T-helper 1 cell treated with Interleukin-12 subunit alpha and Interleukin-12 subunit beta and Interleukin-4 antibody, amounts not matched to agents 30 ng/mL and 1 ng/mL, for 36 hours (primary cell): Measurements from ENCODE around the gene STRADB. TPM values are rescaled to one million over a fixed set of nuclear protein-coding genes. Genes with fewer than 3 reads are reported as not detected.
"Not testable (repeated sequence)": the region's sequence is repeated elsewhere in the genome, so short reads cannot be mapped to it uniquely, and the experiment has no call there.

Experiments
- intact Hi-C: fragments of 100-400 bp; cut with micrococcal nuclease; formaldehyde crosslinking; loops from one replicate; pipeline ENCODE4 v1.15.1; 2024
- total RNA-seq: library from RNA; stranded (reverse); gene quantifications from 2 replicates; pipeline ENCODE4 v1.2.3, GENCODE V29; 2022

STRADB gene
- total RNA-seq, 1 donor from 2014 or later: 14.6 TPM

- intact Hi-C loops: no loop called here
These were observed 13.0 kb downstream of the STRADB start for GRCh38 chr2:201464547-201464946.

- intact Hi-C loops: no loop called here
These were observed 14.0 kb downstream of the STRADB start for GRCh38 chr2:201465524-201465971.

GRCh38 chr2:201466050-201466675, 14.6 kb downstream of the STRADB start:
- intact Hi-C loops: no loop called here

- intact Hi-C loops: no loop called here
These were observed 16.1 kb downstream of the STRADB start for GRCh38 chr2:201467666-201468065.

GRCh38 chr2:201470821-201471731, 19.5 kb downstream of the STRADB start:
- intact Hi-C loops: no loop called here

GRCh38 chr2:201471732-201472393, 20.3 kb downstream of the STRADB start:
- intact Hi-C loops: no loop called here

GRCh38 chr2:201472411-201472810, 20.9 kb downstream of the STRADB start:
- intact Hi-C loops: no loop called here

- intact Hi-C loops: no loop called here
These were observed 31.0 kb downstream of the STRADB start for GRCh38 chr2:201482543-201482942.

GRCh38 chr2:201483342-201483741, 31.8 kb downstream of the STRADB start:
- intact Hi-C loops: no loop called here

GRCh38 chr2:201483758-201484157, 32.2 kb downstream of the STRADB start:
- intact Hi-C loops: not testable (repeated sequence)

- intact Hi-C loops: no loop called here
These were observed 33.3 kb downstream of the STRADB start for GRCh38 chr2:201484805-201485204.

GRCh38 chr2:201490291-201490690, 38.8 kb downstream of the STRADB start:
- intact Hi-C loops: no loop called here

GRCh38 chr2:201496785-201497184, 45.2 kb downstream of the STRADB start:
- intact Hi-C loops: no loop called here

GRCh38 chr2:201500534-201500933, 49.0 kb downstream of the STRADB start:
- intact Hi-C loops: no loop called here

GRCh38 chr2:201502713-201503112, 51.2 kb downstream of the STRADB start:
- intact Hi-C loops: no loop called here

GRCh38 chr2:201507725-201508124, 56.2 kb downstream of the STRADB start:
- intact Hi-C loops: no loop called here

GRCh38 chr2:201513271-201513670, 61.7 kb downstream of the STRADB start:
- intact Hi-C loops: no loop called here

- intact Hi-C loops: no loop called here
These were observed 64.2 kb downstream of the STRADB start for GRCh38 chr2:201515573-201516246.

- intact Hi-C loops: no loop called here
These were observed 65.6 kb downstream of the STRADB start for GRCh38 chr2:201517094-201517493.

- intact Hi-C loops: no loop called here
These were observed 68.7 kb downstream of the STRADB start for GRCh38 chr2:201520201-201520600.

GRCh38 chr2:201522965-201523364, 71.4 kb downstream of the STRADB start:
- intact Hi-C loops: no loop called here
